GM21528 (cell line): Measurements from ENCODE around the gene TACC2.
"Not testable (repeated sequence)": the region's sequence is repeated elsewhere in the genome, so short reads cannot be mapped to it uniquely, and the experiment has no call there.

Experiments
- ATAC-seq: cut with Tn5 transposase; IDR thresholded peaks from one replicate; pipeline ENCODE4 v1.9.1; 2021; ENCODE audit warnings: mild to moderate bottlenecking, moderate library complexity; ENCODE audit not compliant: unreplicated experiment, low FRiP score

The TACC2 gene

DNA sequence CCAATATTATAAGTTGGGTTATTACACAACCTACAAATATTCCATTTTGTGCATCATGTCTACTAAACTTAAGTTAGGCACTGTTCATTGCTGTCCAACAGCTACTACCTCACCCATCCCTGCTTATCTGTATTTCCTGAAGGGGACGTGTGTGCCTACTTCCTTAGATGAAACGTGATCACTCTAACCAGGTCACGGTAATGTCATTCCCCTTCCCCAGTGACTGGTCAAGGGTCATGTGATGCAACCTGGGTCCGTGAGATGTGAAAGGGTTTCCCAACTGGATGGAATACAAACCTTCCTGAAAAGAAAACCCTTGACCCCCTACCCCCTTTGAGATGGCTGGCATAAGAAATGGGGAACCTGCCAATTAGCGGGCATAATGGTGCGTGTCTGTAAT is 12.4 kb upstream of the TACC2 start:
- no peak for ATAC-seq

DNA sequence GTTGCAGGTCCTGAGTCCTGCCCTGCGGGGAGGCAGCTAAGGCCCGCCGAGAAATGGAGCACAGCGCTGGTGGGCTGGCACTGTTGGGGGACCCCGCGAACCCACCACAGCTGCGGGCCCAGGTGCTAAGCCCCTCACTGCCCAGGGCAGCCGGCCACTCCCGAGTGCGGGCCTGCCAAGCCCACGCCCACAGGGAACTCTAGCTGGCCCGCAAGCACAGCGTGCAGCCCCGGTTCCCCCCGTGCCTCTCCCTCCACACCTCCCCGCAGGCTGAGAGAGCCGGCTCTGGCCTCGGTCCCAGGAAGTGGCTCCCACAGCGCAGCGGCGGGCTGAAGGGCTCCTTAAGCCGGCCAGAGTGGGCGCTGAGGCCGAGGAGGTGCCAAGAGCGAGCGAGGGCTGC is 10.5 kb upstream of the TACC2 start:
- no peak for ATAC-seq

DNA sequence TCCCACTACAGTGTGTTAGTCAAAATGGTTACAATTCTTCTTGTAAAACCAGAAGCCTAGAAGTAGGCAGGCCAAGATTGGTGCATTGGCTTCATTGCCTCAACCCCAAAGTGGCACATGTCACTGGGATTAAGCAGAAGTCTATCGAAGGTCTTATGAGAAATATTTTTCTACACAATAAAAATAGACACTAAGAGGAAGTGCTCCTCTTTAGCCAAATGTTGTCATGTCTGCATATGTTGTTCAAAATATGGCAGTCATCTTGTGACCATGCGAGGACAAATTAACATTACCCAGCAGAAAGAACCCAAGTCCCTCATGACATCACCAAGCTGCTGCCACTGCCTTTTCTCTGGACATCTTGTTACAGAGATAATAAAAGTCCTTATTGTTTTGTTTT is 7.6 kb upstream of the TACC2 start:
- no peak for ATAC-seq

DNA sequence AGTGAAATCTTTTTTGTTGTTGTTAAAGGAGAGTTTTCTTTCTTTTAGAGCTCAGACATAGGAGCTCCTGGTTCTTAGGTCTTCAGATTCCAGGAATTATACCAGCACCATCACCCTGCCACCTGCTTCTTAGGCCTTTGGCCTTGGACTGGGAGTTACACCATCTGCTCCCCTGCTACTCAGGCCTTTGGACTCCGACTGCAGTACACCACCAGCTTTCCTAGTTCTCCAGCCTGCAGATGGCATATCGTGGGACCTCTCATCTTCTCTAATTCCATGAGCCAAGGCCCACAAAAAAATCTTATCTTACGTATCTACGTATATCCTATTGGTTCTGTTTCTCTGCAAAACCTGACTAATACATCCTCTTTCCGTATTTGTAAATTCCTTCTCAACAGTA is 5.1 kb upstream of the TACC2 start:
- ATAC-seq: no peak

DNA sequence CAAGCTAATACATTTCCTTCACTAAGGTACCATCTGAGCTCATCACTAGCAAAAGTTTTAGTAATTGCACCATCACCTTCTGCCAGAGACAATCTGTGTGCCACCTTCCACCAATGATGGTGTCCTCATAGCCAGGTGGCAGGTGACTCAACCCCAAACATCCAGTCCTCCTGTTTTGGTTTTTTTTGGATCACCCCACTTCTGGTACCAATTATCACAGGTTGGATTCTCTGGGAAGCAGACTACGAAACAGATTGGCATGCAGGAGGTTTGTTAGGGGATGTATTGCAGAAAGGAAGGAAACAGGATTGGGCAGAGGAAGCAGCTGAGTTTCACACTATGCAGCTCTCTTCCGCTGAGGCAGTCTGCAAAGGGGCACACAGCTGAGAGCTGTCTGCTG is 4.5 kb upstream of the TACC2 start:
- no peak for ATAC-seq

DNA sequence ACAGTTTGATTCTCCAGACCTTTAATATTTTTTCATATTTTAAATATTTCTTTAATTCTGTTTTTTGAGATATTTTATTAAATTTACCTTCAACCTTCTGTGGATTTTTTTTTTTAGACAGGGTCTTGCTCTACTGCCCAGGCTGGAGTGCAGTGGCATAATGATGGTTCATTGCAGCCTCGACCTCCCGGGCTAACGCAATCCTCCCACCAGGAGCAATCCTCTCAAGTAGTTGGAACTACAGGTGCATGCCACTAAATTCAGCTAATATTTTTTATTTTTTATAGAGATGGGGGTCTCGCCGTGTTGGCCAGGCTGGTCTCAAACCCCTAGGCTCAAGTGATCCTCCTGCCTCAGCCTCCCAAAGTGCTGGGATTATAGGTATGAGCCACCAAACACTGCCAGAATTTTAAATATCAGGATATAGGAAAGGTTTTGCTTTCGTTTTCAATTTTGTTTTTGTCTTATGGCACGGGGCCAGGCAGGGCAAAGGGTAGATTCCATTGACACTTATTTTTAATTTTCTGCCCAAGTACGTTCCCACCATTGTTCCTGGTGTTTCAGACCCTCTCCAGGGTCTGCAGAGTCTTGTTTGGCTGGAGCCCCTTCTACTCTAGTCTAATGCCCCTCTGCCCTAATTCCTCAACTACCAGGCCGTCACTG is 1.2 kb downstream of the TACC2 start:
- no peak for ATAC-seq

DNA sequence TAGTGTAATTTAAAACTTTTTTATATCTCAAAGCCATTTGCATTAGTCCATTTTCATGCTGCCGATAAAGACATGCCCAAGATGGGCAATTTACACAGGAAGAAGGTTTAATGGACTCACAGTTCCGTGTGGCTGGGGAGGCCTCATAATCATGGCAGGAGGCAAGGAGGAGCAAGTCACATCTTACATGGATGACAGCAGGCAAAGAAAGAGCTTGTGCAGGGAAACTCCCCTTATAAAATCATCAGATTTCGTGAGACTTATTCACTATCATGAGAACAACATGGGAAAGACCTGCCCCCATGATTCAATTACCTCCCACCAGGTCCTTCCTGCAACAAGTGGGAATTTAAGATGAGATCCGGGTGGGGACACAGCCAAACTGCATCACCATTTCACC is 2.8 kb downstream of the TACC2 start:
- not testable (repeated sequence) for ATAC-seq

DNA sequence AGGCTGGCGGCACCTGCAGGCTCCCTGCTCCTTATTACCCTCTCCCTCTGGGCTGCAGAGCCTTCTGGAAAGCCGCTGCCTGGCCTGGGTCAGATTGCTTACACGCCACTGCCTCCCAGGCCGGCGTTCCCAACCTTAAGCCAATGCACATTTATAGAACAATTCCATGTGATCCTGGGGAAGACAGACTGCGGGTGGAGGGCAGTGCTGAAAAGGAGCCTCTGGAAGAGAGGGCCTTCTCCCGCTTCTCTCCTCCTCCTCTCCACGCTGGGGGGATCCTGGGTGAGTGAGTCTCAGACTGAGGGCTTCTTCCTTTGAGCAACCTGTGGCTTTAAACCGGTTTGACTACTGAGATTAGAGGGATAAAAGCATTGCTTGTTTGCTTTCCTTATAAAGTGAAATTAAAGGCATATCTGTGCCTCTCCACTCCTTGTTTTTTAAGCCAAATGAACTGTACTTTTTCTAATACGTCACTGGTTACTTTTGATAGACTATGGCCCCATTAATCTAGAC is 5.5 kb downstream of the TACC2 start:
- no peak for ATAC-seq

DNA sequence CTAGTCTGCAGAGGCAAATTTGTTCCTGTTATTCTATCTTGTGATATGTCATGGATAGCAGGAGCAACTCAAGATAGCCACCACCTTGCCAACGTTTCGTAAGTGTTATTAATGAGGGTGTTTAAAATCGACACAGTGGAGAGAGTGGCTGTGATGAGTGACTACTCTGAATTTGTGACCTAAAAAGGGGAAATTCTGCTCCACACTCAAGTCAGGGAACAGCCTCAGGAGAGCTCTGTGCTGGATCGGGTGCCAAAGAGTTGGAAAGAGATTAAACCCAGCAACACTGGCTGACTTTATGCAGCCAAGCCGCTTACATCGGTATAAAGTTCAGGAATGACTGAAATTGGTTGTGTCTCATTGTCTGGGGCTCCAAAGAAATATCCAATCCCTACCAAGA is 9.5 kb downstream of the TACC2 start:
- no peak for ATAC-seq

DNA sequence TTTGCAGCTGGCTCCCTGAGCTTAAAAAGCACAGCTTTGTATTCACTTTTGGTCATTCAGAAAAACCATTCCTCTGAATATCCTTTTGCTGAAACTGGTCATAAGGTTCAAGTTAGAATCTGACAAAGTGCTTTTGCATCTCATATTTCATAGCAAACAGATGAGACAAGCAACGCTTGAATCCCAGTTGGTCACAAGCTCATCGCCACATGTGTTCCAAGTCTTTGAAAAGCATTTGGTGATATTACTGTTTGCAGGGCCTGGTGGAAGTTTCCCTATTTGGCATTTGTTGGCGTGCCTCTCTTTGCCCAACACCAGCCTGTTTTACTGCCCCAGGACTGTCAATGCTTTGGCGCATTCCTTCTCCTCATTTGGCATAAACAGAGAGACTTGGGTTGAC is 10.3 kb downstream of the TACC2 start:
- no peak for ATAC-seq

DNA sequence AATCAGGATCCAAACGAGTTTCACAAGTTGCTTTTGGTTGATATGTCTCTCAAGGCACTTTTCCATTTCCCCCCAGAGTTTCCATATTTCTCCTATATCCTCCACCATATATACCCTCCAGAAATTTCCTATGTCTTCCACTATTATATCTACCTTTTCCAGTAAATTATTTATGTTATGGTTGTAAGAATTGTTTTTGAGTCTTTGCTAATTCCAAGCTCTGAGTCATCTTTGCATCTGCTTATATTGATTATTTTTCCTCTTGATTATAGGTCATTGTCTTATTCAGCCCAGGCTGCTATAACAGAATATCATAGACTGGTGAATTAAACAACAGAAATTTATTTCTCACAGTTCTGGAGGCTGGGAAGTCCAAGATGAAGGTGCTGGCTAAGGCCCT is 12.7 kb downstream of the TACC2 start:
- no peak for ATAC-seq

DNA sequence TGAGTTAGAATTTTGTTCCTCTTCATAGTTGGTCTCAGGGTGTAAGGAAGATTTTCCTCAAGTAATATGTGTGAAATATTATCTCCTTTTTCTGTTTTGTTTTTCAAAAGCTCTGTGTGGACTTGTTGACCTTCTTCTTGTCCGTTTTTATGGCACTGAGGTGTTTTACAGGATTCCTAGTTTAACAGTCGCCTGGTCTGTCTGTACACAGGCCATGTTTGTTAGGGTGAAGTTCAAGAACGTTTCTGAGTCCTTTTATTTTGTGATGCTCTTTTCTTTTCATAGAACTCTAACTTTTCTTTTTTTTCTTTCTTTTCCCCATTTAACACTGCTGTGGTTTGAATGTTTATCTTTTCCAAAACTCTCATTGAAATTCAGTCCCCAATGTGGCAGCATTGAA is 18.5 kb downstream of the TACC2 start:
- no peak for ATAC-seq

DNA sequence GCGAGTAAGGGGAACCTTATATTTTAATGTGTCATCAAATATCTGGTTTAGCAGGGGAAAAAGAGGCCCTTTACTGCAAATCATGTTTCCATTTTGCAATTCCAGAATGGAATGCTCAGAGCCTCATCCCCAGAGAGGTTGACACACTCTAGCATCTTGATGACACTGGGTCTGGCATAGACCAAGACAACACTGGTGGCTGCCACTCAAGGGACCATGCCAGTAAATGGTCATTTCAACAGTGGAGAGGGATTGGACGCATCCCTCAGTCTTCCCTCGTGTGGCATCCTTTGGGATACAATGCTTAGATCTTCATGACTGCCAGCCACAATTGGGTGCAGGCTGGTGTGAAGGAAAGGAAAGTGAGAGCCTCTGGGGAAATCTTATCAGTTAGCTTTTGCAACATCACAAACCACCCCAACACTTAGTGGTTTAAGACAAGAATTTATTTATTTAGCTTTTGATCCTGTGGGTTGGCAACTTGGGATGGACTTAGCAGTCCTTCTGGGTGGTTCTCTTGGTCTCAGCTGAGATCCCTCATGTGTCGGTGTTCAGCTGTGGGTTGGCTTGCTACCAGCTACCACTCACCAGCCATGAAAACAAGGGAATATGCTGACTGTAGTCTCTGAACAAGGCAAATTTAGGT is 21.6 kb downstream of the TACC2 start:
- ATAC-seq: no peak

DNA sequence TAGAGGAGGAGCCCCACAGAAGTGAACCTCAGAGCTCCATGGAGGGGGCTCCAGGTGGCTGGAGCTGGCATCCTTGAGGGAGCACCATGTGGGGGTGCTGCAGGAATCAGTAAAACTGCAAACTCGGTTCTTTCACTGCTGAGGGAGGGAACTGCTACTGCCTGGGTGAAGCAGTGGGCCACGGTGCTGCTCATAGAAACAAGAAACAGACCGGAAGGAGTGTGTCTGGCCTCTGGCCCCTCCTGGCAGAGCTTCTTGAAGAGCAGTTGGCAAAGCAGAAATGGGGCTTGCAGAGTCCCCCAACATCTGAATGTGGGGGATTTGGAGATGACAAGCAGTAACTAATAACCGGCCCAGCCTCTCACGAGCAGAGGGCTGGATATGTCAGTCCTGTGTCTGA is 23.8 kb downstream of the TACC2 start:
- no peak for ATAC-seq

DNA sequence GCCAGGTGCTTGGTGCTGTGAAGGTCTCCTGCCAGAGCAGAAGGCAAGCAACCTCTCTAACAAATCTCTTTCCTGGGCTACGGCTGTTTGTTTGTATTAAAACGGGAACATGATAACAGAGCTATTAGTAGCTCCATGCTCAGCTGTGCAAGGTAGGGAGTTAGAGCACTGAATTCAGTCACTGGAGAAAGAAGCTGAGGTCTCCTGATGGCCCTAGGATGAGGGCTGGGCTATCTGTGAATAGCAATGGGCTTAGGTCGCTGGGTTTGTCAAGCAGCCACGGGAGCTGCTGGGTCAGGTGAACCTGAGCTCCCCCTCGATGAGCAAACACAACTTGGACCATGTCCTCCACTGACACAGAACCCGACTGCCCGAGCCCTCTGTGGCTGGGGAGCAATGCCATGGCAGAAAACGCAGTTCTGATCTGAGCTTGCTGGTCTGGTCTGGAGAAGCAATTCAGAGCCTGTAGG is 24.4 kb downstream of the TACC2 start:
- ATAC-seq: no peak

DNA sequence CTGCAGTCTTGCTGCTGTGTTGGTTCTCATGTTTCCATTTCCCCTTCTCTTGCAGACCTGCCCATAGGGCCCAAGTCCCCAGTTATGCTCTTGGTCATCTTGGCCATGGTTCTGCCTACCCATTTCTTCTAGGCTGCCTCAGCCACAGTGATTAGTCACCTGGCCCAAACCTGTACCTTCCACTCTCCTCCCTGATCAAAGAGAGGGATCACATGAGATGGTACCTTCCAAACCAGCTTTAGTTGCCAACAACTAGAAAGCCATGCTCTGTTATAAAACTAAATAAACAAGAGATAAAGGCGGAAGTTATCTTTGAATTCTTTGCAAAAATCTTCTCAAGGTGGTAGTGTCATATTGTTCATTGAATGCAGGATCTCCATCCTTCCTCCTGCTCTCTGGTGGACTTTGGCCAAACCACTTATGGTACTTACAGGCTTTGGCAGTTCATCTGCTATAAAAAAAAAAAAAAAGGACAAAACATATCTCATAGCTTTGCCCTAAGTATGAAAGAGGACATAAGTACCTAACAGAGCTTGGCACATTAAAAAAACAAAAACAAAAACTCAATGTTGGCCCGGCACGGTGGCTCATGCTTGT is 25.8 kb downstream of the TACC2 start:
- no peak for ATAC-seq

DNA sequence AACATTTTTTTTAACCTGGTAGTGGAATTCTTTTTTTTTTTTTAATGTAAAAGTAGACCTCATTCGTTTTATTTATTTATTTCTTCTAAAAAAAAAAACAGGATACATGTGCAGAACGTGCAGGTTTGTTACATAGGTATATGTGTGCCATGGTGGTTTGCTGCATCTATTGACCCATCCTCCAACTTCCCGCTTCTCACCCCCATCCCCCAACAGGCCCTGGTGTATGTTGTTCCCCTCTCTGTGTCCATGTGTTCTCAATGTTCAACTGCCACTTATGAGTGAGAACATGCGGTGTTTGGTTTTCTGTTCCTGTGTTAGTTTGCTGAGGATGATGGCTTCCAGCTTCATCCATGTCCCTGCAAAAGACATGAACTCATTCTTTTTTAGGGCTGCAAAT is 29.0 kb downstream of the TACC2 start:
- ATAC-seq: not testable (repeated sequence)

DNA sequence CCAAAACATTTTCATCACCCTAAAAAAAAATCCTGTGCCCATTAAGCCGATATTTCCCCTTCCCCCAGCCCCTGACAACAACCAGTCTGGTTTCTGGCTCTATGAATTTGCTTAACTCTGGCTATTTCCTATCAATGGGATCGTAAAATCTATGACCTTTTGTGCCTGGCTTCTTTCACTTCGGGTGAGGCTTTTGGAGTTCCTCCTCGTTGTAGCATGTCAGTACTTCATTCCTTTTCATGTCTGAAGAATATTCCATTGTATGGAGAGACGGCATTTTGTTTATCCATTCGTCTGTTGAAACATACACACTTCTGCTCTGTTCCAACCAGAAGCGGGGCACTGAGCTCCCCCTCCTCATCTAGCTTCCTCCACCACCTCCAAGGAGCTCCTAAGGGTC is 29.5 kb downstream of the TACC2 start:
- no peak for ATAC-seq

DNA sequence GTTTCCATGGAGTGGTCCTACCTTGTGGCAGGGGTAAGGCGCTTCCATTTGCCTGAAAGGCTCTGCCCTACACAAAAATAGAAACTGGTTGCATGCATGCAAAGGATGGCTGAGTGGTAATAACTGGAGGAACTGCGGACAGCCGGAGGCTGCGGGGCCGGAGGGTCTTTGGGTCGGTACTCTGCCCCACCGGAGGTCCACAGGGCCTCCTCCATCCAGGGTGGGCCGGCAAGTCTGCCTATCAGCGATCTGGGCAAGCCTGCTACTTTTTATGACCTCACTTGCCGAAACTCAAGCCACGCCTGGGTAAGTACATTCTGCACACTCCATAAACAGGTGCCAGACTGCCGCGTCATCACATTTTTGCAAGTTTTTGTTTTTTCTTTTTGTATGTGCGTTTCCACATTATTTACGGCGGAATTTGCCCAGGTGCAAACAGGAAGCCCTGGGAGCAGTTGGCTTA is 30.0 kb downstream of the TACC2 start:
- ATAC-seq: no peak

DNA sequence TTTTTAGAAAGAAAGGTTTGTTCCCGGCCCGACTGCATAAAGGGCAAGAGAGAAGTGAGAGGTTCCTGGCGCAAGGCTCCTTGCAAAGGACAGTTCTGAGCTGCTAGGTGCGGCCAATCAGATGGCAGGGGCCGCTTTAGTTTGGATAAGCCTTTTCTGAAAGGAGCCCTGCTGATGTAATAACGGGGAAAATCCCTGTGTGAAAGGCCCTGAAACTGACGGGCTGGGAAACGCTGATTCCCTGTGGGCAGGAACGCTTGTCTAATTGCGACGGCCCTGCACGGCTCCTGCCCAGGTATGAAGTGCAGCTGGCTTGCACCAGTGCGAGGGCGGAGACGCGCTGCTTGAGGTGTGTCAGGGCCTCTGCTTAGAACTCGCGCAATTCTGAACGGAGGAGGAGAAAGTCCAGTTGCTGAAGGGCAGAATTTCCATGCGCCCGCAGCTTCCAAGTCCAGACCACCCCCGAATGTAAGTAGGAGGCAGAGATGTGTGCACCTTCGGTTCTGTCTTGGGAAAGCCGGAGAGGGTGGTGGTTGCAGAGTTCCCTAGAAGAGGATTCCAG is 30.5 kb downstream of the TACC2 start:
- ATAC-seq: no peak

DNA sequence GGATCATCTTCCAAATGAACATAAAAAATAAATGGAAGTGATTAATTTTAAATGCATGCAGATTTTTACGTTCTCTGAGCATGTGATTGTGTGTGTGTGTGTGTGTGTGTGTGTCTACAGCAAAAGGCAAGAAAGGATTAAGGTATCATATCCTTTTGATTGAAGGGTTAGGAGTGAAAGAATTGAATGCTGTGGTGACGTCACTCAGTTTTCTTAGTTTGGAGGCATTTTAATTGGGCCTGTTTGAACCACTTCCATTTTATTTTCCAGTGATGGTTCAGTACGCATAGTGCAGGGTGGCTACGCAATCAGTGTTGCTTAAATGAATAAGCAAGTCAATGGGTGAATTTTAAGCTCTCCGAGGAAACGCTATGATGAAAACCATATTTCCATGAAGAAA is 31.3 kb downstream of the TACC2 start:
- no peak for ATAC-seq
